HG02623 (cell line): ENCODE results near the gene NFXL1.

Experiments used
- ATAC-seq: cut with Tn5 transposase; IDR thresholded peaks from one replicate; pipeline ENCODE4 v1.9.1; 2021; ENCODE audit warnings: moderate library complexity; ENCODE audit not compliant: unreplicated experiment

Gene NFXL1

GRCh38 chr4:47836641-47837093, 77.7 kb downstream of the NFXL1 start:
- peak; percentile 66 for ATAC-seq

DNA sequence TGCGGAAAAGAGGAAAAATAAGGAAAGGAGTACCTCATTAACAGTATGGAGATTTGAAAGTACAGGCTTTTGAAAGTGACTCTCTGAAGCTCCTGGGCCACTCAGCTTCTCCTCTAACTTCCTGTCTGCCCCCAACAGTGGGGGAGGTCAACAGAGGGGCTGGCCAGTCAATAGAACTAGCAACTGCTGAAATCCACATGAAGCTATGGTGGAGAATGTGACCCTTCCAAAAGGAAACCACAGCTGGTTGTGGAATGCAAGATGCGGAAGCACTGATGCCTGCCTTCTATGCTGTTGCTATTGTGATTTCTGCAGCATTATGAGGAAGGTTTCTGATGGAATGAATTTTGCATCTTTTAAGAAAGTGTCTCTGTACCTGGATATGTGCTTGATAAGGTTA, 78.9 kb downstream of the NFXL1 start:
- no peak for ATAC-seq

DNA sequence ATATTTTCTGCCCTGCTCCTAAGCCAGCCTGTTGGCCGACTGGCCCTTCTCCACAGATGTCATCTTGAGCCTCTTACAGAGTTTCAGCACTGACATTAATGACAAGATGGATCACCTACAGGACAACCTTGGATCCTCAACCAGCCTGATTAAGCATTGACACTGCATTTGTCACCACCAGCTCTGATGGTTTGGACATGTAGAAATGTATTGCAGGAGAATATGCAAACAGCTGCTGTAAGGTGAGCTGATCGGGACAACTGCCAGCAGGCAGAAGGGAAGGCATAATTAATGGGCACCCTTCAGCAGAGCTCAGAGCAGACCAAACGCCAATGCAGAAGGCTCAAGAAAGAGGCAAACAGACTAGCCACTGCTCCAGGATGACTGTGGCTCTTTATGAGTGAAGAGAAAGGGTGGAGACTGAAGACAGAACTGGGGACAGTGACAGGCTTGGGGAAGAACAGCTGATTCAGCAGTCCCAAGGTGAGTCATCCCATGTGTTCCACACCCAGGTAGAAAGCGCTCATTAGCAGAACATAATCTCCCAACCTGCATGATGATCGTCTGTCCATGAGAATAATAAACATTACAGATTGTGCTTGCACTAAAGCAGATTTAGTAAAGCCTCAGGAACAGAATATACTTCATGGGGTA, 83.2 kb downstream of the NFXL1 start:
- no peak for ATAC-seq

GRCh38 chr4:47830265-47831025, 83.9 kb downstream of the NFXL1 start:
- no peak for ATAC-seq

DNA sequence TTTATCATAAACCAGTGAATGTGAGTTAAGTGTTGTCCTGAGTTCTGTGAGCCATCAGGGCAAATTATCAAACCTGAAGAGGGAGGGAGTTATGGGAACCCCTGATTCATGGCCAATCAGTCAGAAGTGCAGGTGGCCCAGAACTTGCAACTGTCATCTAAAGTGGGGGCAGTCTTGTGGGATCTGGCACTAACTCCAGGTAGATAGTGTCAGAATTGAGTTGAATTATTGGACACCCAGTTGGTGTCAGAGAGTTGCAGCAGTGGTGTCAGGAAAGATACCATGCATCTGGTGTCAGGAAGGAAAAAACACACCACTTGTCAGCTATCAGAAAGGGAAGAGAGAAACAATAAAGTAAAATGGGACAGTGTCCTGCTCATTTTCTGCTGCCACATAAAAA, 84.9 kb downstream of the NFXL1 start:
- no peak for ATAC-seq

- no peak for ATAC-seq
These were observed 86.9 kb downstream of the NFXL1 start for GRCh38 chr4:47827343-47828047.

GRCh38 chr4:47824840-47825239, 89.5 kb downstream of the NFXL1 start:
- ATAC-seq: no peak

DNA sequence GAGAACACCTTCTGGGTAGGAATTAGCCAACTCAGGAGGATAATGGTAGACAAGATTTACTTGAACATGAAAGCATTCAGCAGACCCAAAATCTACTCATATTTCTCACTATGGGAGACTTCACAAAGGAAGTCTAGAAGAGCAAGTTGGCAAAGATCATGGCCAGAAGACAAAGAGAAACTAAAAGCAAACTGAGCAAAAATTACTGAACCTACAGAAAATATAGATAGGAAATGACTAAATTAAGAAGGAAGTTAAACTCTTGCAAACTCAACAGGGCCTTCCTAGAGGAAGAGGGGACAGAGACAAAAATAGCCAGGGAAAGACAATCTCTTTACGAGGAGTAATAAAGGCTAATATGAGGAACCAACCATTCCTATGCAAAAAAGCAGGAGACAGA, 95.2 kb downstream of the NFXL1 start:
- no peak for ATAC-seq

GRCh38 chr4:47817275-47817674, 97.1 kb downstream of the NFXL1 start:
- no peak for ATAC-seq

- no peak for ATAC-seq
These were observed 97.6 kb downstream of the NFXL1 start for GRCh38 chr4:47816748-47817147.

- no peak for ATAC-seq
These were observed 99.6 kb downstream of the NFXL1 start for GRCh38 chr4:47814618-47815295.

GRCh38 chr4:47809654-47810203, 104.7 kb downstream of the NFXL1 start:
- ATAC-seq: no peak

DNA sequence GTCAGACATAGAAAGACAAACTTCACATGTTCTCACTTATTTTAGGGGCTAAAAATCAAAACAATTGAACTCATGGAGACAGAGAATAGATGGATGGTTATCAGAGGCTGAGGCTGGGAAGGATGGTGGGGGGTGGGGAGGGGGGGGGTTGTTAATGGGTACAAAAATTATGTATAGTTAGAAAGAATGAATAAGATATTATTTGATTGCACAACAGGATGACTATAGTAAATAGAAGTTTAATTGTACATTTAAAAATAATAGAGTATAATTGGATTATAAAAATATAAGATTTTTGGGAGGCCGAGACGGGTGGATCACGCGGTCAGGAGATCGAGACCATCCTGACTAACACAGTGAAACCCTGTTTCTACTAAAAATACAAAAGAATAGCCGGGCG, 109.8 kb downstream of the NFXL1 start:
- ATAC-seq: no peak

- ATAC-seq: no peak
These were observed 112.8 kb downstream of the NFXL1 start for GRCh38 chr4:47801481-47802002.

GRCh38 chr4:47798165-47798564, 116.2 kb downstream of the NFXL1 start:
- no peak for ATAC-seq
